ENCODE data around the gene MUC6.
A peak's percentile ranks its signal among the peaks of the same experiment; 100 is the strongest.

MUC6 gene

GRCh38 chr11:1052133-1053011 is 15.9 kb upstream of the MUC6 start:
- FAIRE-seq (no peak), DNase-seq (ENCODE audit: insufficient read length, low spot score) (no peak)

- no peak for DNase-seq (ENCODE audit: insufficient read length, low spot score)
- FAIRE-seq, result no peak
Observed at GRCh38 chr11:1051356-1052132, 15.0 kb upstream of the MUC6 start.

DNA sequence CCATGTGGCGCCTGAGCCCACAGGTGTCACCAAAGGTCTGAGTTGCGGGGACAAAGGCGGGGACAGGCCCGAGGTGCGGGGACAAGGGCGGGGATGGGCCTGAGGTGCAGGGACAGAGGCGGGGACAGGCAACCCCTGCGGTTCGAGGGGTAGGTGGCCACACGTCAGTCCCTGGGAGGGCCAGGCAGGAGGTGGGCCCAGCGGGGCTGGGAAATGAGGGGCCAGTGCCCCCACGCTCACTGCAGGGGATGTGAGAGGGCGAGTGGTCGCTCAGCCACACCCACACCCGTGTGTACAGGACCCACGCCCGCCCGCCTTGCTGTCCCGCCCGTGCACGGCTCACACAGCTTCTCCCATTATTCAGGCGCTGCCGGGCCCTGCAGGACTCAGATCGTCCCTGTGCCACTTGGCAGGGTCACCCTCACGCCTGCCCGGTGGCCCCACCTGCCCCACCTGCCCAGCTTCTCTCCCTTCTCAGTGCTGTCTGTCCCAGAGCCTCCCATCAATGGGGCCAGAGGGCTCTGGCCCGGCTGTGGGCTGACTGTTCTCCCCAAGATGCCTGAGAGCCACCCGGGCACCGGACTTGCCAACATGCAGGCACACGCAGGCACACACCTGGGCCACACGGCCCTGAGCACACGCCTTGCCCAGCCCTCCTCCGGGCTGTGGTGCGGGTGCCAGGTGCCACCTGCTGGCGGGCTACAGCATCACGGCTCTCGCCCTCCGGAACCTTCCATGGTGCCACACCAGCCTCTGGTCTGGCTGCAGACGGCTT is 14.2 kb upstream of the MUC6 start:
- peak; percentile 95 for DNase-seq (ENCODE audit: insufficient read length, low spot score)
- FAIRE-seq, result no peak

DNA sequence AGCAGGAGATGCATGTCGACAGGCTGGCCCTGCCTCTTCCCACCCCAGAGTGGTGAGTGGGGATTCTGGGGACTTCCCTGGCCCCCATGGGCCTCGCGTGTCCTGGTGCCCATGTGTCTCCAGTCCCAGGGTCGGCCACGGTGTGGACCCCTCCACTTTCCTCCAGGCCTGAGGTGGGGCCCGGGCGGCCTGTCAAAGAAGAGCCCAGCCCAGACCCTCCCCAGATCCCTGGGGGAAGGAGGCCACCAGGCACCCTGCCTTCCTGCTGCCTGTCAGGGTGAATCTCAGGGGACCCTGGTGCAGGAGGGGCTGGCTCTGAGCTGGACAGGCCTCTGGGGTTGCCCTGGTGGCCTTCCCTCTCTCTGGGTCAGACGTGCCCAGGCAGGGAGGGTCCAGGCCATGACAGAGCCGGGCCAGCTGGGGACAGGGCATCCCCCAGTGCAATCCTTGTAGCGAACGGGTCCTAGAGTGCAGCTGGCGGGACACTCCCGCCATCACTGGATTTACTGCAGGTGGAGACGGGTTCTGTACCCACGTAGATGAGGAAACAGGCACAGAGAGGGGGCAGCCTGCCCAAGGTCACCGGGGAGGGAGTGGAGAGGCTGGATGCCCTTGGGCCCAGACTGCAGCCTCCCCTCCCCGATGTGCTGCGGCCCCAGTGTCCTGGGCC is 13.5 kb upstream of the MUC6 start:
- FAIRE-seq, result no peak

GRCh38 chr11:1049431-1049891 is 12.9 kb upstream of the MUC6 start:
- DNase-seq (ENCODE audit: insufficient read length, low spot score) (no peak), FAIRE-seq (no peak)

More for the DNA sequence above, 13.5 kb upstream of the MUC6 start:
- DNase-seq (ENCODE audit: insufficient read length, low spot score), result no peak

- FAIRE-seq (no peak), DNase-seq (ENCODE audit: insufficient read length, low spot score) (no peak)
Observed at GRCh38 chr11:1049071-1049405, 12.5 kb upstream of the MUC6 start.

- FAIRE-seq, result no peak
Observed at GRCh38 chr11:1048375-1049070, 12.0 kb upstream of the MUC6 start.

DNA sequence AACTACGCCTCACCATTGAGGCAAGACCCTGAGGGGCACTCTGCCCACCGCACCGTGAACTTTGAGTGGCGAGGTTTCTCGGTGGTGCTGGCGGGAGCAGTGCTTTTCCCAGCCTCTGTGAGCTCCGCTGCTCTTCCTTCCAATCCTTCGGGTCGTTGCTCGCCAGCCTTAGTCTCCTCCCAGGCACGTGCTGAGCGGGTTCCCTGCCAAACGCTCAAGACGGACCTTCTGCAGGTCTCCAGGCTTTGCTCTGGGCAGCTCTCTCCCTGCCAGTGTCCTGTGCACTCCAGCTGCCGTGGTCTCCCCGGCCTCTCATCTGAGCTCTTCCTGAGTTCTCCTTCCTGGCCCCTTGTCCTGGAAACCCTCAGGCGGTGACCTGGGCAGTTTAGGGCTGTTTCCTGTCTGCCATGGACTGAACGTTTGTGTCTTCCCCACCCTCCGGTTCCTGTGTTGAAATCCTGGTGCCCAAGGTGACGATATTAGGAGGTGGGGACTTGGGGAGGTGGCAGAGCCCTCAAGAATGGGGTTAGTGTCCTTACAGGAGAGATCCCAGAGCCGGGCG is 11.2 kb upstream of the MUC6 start:
- DNase-seq (ENCODE audit: insufficient read length, low spot score), result no peak
- no peak for FAIRE-seq

More at GRCh38 chr11:1048375-1049070, 12.0 kb upstream of the MUC6 start:
- no peak for DNase-seq (ENCODE audit: insufficient read length, low spot score)

DNA sequence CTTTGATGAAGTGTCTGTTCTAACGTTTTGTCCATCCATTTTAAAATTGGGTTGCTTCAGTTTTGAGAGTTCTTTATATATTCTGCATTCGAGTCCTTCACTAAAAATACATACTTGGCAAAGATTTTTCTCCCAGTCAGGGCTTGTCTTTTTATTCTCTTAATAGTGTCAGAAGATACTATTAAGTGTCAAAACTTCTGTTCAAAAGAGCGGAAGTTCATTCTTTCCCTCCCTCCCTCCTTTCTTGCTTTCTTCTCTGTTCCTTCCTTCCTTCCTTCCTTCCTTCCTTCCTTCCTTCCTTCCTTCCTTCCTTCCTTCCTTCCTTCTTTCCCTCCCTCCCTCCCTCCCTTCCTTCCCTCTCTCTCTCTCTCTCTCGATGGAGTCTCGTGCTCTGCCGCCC is 7.6 kb upstream of the MUC6 start:
- FAIRE-seq (no peak), DNase-seq (ENCODE audit: insufficient read length, low spot score) (no peak)

- DNase-seq (ENCODE audit: insufficient read length, low spot score) (no peak), FAIRE-seq (no peak)
Observed at GRCh38 chr11:1043563-1044096, 7.1 kb upstream of the MUC6 start.

- no peak for FAIRE-seq
- no peak for DNase-seq (ENCODE audit: insufficient read length, low spot score)
Observed at GRCh38 chr11:1042626-1043562, 6.4 kb upstream of the MUC6 start.

GRCh38 chr11:1041936-1042608 is 5.6 kb upstream of the MUC6 start:
- DNase-seq (ENCODE audit: insufficient read length, low spot score) (no peak), FAIRE-seq (no peak)

- FAIRE-seq (no peak), DNase-seq (ENCODE audit: insufficient read length, low spot score) (no peak)
Observed at GRCh38 chr11:1041471-1041870, 5.0 kb upstream of the MUC6 start.

- no peak for FAIRE-seq
- no peak for DNase-seq (ENCODE audit: insufficient read length, low spot score)
Observed at GRCh38 chr11:1041149-1041467, 4.6 kb upstream of the MUC6 start.

DNA sequence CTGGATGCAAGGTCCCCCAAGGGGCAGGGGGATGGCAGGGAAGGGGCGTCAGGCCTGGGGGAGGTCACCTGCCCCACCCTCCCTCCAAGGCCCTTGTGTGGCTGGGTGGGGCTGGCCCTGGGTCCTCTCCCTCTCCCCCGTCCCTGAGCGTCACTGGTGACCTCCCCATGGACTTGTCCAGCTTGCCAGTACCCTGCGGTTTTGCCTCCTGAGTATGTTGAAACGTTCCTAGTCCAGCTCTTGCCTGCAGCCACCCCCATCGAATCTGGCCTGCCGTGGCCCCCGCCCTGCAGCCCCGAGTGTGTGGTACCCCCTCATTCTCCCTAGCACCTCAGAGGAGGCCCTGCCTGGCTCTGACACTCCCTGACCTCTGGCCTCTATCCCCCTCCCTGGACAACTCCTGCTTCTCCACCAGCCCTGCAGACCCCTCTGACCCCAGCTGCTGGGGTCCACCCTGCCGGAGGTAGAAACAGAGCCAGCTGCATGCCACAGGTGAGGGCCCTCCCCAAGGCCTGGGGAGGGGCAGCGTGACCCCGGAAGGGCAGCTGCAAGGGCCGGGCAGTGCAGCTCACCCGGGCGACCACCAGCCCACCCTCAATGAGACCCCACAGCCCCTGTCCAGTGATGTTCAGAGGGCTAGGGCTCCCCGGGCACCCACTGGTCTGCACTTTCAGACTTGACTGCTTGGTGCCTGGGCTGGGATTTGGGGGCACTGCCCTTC is 4.1 kb upstream of the MUC6 start:
- DNase-seq (ENCODE audit: insufficient read length, low spot score), result no peak

GRCh38 chr11:1039481-1040427 is 3.2 kb upstream of the MUC6 start:
- FAIRE-seq (no peak), DNase-seq (ENCODE audit: insufficient read length, low spot score) (no peak)

More for the DNA sequence above, 4.1 kb upstream of the MUC6 start:
- FAIRE-seq, result no peak

All from GM19239 (cell line).